RWPE1 (cell line): Measurements from ENCODE around the gene MANEAL.
"Not testable (repeated sequence)": the region's sequence is repeated elsewhere in the genome, so short reads cannot be mapped to it uniquely, and the experiment has no call there.

Experiments used
- CTCF ChIA-PET: fragments of 350-600 bp; sonication (Branson Sonifier 250); formaldehyde crosslinking; extraction: SDS; loops from one replicate; lab custom pipeline; 2021; lab: Yijun Ruan, JAX
- POLR2A ChIA-PET: fragments of 400-600 bp; formaldehyde crosslinking; extraction: SDS; loops from one replicate; lab custom pipeline; 2020; ENCODE audit warnings: antibody characterized with exemption; ENCODE audit not compliant: low non-redundant PET; lab: Yijun Ruan, JAX
- DNase-seq: peaks from one replicate; pipeline ENCODE4 v3.0.0; 2012; ENCODE audit warnings: low spot score
- H3K27ac ChIP-seq: fragments of 450-650 bp; 2 replicates; pipeline ENCODE4 v1.5.1; 2017
- CTCF ChIP-seq: fragments of 450-650 bp; conservative IDR thresholded peaks from 2 replicates; pipeline ENCODE4 v1.5.1; 2017; ENCODE audit warnings: low read depth, mild to moderate bottlenecking

Gene MANEAL

GRCh38 chr1:37763791-37764413, 29.7 kb upstream of the MANEAL start:
- POLR2A ChIA-PET = no interaction called here

GRCh38 chr1:37764414-37764825, 29.2 kb upstream of the MANEAL start:
- TF ChIP-seq CTCF = no peak
- no peak overlapping the region for H3K27ac ChIP-seq
- ChIA-PET CTCF (no interaction called here), POLR2A (no interaction called here)
- DNase-seq = peak; percentile 63

More at GRCh38 chr1:37763791-37764413, 29.7 kb upstream of the MANEAL start:
- CTCF ChIA-PET = interaction anchor here (1.5 kb wide), 1 partner anchor 13 kb away, joined by 3 read pairs; no protein-coding TSS in a partner anchor
- no peak overlapping the region for H3K27ac ChIP-seq
- no peak for DNase-seq
- no peak for TF ChIP-seq CTCF

GRCh38 chr1:37764888-37765441, 28.7 kb upstream of the MANEAL start, which contains the start of gene EPHA10:
TSS of gene EPHA10 (minus strand) at chr1:37765120. CDS start at chr1:37765066, 54 bp downstream.
- no peak for TF ChIP-seq CTCF
- DNase-seq = no peak
- ChIA-PET POLR2A (no interaction called here), CTCF (interaction anchor here (0.7 to 0.9 kb wide), 2 partner anchors 49 to 56 kb away, joined by 3 to 4 read pairs; no protein-coding TSS in a partner anchor)
- no peak within 1 kb of the TSS for H3K27ac ChIP-seq

GRCh38 chr1:37765916-37766664, 27.6 kb upstream of the MANEAL start:
- TF ChIP-seq CTCF = no peak
- DNase-seq = no peak
- CTCF ChIA-PET = interaction anchor here (0.5 kb wide), 1 partner anchor 163 kb away, joined by 3 read pairs; no protein-coding TSS in a partner anchor
- no peak overlapping the region for H3K27ac ChIP-seq
- POLR2A ChIA-PET = no interaction called here

- ChIA-PET POLR2A (no interaction called here), CTCF (no interaction called here)
- TF ChIP-seq CTCF = no peak
- no peak overlapping the region for H3K27ac ChIP-seq
- no peak for DNase-seq
Observed at GRCh38 chr1:37767488-37767887, 26.2 kb upstream of the MANEAL start.

- H3K27ac ChIP-seq, DNase-seq, POLR2A ChIA-PET, CTCF ChIA-PET: not testable (repeated sequence)
Observed at GRCh38 chr1:37771440-37771839, 22.2 kb upstream of the MANEAL start.
